Limb (tissue), 2 donors: ENCODE results near the gene MAGEH1.

Source experiments
- DNase-seq, 2 donors: peaks; one replicate each; pipeline ENCODE4 v3.0.0-alpha.2; 2016; ENCODE audit errors: extremely low spot score in 2 of 2

Gene MAGEH1

DNA sequence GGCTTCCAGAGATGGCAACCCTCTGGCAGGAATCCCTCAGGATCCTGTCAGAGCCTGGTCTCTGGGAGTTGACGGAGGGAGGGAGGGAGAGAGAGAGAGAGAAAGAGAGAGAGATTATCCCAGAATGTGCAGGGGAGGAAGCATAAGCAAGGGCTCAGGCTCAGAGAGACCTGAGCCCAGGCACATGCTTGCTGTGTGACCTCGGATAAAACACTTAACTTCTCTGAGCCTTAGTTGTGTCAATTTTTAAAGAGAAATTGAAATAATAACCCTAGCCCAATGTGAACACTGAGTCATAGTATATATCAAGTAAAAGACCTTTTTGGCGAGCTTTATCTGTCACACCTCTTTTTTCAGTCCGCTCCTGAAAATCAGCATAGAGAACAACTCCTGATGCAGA, 38.2 kb downstream of the MAGEH1 start:
- no peak for DNase-seq

DNA sequence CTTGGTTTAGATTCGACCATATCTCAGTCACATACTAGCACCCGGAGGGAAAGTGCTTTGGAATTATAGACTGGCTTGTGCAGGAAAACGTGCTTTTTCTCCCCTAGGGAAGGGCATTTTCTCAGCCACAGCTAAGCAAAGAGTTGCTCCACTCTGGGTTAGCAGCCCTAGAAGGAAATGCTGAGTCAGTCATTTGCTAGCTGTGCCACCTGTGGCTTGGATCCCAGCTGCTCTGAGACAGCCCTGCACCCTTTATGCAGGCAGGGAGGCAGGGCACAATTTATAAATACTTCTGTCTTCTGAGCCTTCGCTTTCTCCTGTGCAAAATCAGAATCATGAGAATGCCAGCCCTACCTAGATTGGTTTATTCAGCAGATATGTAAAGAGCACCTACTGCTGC, 39.0 kb downstream of the MAGEH1 start:
- DNase-seq, result no peak
